PFSK-1 (cell line): ENCODE measurements around the gene PRXL2B.

ENCODE experiments used
- POLR2AphosphoS5 ChIP-seq: IDR thresholded peaks from 2 replicates; pipeline ENCODE4 v1.6.1; 2012; ENCODE audit warnings: low read depth, mild to moderate bottlenecking, control low read depth, low read length, moderate library complexity
- TAF1 ChIP-seq: IDR thresholded peaks from 2 replicates; pipeline ENCODE4 v1.6.1; 2012; ENCODE audit warnings: low read length, control low read depth, borderline replicate concordance; ENCODE audit not compliant: insufficient read depth

GRCh38 chr1:2566101-2567045 is 20.2 kb upstream of the PRXL2B start:
- no peak for TF ChIP-seq TAF1
- no peak for TF ChIP-seq POLR2AphosphoS5
